Stomach (tissue), 9 donors: Measurements from ENCODE around the gene C19orf12. TPM values are rescaled to one million over a fixed set of nuclear protein-coding genes. Genes with fewer than 3 reads are reported as not detected.
A peak's percentile ranks its signal among the peaks of the same experiment; 100 is the strongest.

Experiments
- DNase-seq, 2 donors: peaks; one replicate each; pipeline versions ENCODE4 v3.0.0 to v3.0.0-alpha.2; 2013 to 2019
- H3K27ac ChIP-seq, 5 donors: fragments of 200-600 bp in 4 of 5; sonication (generic) in 4 of 5; one replicate each; pipeline ENCODE4 v1.5.1; 2013 to 2019; ENCODE audit warnings: mild to moderate bottlenecking in 1 of 5, moderate library complexity in 1 of 5
- H3K27me3 ChIP-seq, 3 donors: fragments of 200-600 bp; sonication (generic); one replicate each; pipeline ENCODE4 v1.5.1; 2017 to 2019; ENCODE audit warnings: mixed run types in 1 of 3
- H3K36me3 ChIP-seq, 4 donors: fragments of 200-600 bp; sonication (generic); 1 replicate in 3 of 4; 2 replicates in 1 of 4; pipeline ENCODE4 v1.5.1; 2016 to 2019
- H3K4me1 ChIP-seq, 4 donors: fragments of 200-600 bp; sonication (generic); one replicate each; pipeline ENCODE4 v1.5.1; 2016 to 2019
- H3K4me3 ChIP-seq, 4 donors: fragments of 200-600 bp; sonication (generic) in 3 of 4; one replicate each; pipeline ENCODE4 v1.5.1; 2016 to 2019; ENCODE audit warnings: mild to moderate bottlenecking in 1 of 4
- H3K9me3 ChIP-seq, 4 donors: fragments of 200-600 bp; sonication (generic); one replicate each; pipeline ENCODE4 v1.5.1; 2016 to 2019
- EP300 ChIP-seq: sonication (generic); formaldehyde crosslinking; IDR thresholded peaks from one replicate; pipeline ENCODE4 v1.6.1; 2017; ENCODE audit warnings: antibody characterized with exemption
- POLR2A ChIP-seq, 4 donors: fragments of 450-650 bp; IDR thresholded peaks; one replicate each; pipeline ENCODE4 v1.6.1; 2016; ENCODE audit warnings: antibody characterized with exemption in 4 of 4, control low read depth in 2 of 4, mild to moderate bottlenecking in 1 of 4, moderate library complexity in 1 of 4
- POLR2AphosphoS5 ChIP-seq, 3 donors: sonication (generic); formaldehyde crosslinking; IDR thresholded peaks; one replicate each; pipeline ENCODE4 v1.6.1; 2016; ENCODE audit warnings: antibody characterized with exemption in 3 of 3
- WGBS, 5 donors: extraction: QIAGEN DNeasy Blood & Tissue Kit in 3 of 5; methylation state at CpG; one replicate each; pipeline versions ENCODE4 v1.1.5 to v1.1.7; 2013 to 2018; 5-methylcytosine and 5-hydroxymethylcytosine counted together
- intact Hi-C: fragments of 100-400 bp; cut with DNase I; formaldehyde crosslinking; loops from one replicate; pipeline ENCODE4 v1.15.1; 2023; ENCODE audit warnings: low total_unique reads
- polyA plus RNA-seq, 3 donors: library from polyadenylated mRNA; stranded (reverse); fragments of 200-250 nt; gene quantifications; one replicate each; pipeline ENCODE4 v1.2.3, GENCODE V29; 2013
- total RNA-seq, 5 donors: library from RNA; depleted of rRNA; stranded (reverse); fragments of >200 nt; gene quantifications; one replicate each; pipeline versions ENCODE4 v1.1.0 to v1.2.3, GENCODE V29; 2014 to 2016
- TF ChIP-seq, protein P1 (sequence below), 7 experiments: fragments of 450-650 bp in 4 of 7; fragments of 200-600 bp in 3 of 7; sonication (generic) in 3 of 7; IDR thresholded peaks; one replicate each; pipeline ENCODE4 v1.5.1; 2016 to 2019; ENCODE audit warnings: antibody characterized with exemption in 7 of 7, control low read depth in 2 of 7, mild to moderate bottlenecking in 1 of 7
- donor health status: healthy with polysubstance abuse.
- donor health status: Bipolar disorder and iron deficiency.
- donor health status: healthy.

Gene C19orf12
- total and polyA plus RNA-seq, 8 donors: 4.6 to 67.2 (median 14.8) TPM

DNA sequence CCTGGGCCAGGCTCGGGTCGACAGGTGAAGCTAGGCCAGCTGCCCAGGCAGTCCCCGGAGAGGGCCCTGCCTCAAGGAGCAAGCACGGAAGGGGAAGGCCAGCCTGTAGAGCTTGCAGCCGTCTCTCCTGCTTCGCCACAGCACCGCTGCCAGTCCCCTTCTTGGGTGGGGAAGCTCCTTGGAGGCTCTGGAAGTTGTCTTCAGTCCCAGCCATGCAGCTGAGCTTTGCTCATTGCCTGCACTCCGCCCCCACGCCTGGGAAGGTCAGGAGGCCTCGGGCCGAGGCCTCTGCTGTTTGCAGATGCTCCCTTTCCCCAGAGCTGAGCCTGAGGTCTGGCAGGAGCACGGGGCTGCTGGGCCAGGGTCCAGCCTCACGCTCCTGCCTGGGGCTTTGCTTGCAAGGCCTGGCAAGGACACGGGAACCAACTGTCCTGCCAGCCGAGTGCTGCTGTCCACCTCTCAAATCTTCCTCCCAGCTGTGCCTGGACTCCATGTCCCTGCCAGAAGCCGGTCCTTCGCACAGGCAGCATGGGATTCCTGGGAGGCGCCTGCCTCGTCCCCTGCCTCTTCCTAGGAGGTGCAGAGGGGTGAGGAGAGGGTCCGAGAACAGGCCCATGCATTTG, 36.5 kb downstream of the C19orf12 start:
- Histone ChIP-seq H3K27ac (peak overlapping the region in 3 of 5 donors; percentile 33 to 75 (median 46)), H3K27me3 (no peaks in the 10 kb centered on the region), H3K4me3 (no peak overlapping the region), H3K36me3 (peaks cover 30 to 49% (median 37%) of the 10 kb centered on the region in 4 donors), H3K9me3 (no peaks in the 10 kb centered on the region), H3K4me1 (peaks cover 59 to 80% (median 73%) of the 10 kb centered on the region in 4 donors)
- peak in 1 of 2 donors; percentile 39 for DNase-seq
- WGBS, 5 donors: 66 to 82% (median 81%) methylated on average over 10 to 20 of the region's 20 CpGs
- intact Hi-C loops: no loop called here
- TF ChIP-seq, protein P1, sequence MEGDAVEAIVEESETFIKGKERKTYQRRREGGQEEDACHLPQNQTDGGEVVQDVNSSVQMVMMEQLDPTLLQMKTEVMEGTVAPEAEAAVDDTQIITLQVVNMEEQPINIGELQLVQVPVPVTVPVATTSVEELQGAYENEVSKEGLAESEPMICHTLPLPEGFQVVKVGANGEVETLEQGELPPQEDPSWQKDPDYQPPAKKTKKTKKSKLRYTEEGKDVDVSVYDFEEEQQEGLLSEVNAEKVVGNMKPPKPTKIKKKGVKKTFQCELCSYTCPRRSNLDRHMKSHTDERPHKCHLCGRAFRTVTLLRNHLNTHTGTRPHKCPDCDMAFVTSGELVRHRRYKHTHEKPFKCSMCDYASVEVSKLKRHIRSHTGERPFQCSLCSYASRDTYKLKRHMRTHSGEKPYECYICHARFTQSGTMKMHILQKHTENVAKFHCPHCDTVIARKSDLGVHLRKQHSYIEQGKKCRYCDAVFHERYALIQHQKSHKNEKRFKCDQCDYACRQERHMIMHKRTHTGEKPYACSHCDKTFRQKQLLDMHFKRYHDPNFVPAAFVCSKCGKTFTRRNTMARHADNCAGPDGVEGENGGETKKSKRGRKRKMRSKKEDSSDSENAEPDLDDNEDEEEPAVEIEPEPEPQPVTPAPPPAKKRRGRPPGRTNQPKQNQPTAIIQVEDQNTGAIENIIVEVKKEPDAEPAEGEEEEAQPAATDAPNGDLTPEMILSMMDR (IDR thresholded peaks at IDR 0.05): no peak
- peak in 2 of 3 donors; percentile 6 to 56 for TF ChIP-seq POLR2AphosphoS5 (IDR thresholded peaks at IDR 0.05)
- peak; percentile 75 for TF ChIP-seq EP300
- TF ChIP-seq POLR2A (IDR thresholded peaks at IDR 0.05): no peak

GRCh38 chr19:29677001-29677817, 37.9 kb downstream of the C19orf12 start:
- WGBS, 5 donors: 76 to 88% (median 80%) methylated on average over 12 to 23 of the region's 23 CpGs
- Histone ChIP-seq H3K27me3 (no peaks in the 10 kb centered on the region), H3K4me1 (peaks cover 59 to 90% (median 78%) of the 10 kb centered on the region in 4 donors), H3K9me3 (no peaks in the 10 kb centered on the region), H3K4me3 (no peak overlapping the region), H3K27ac (peak overlapping the region in 4 of 5 donors; percentile 12 to 75 (median 24)), H3K36me3 (peaks cover 30 to 50% (median 38%) of the 10 kb centered on the region in 4 donors)
- intact Hi-C loops: no loop called here
- DNase-seq: no peak
- TF ChIP-seq POLR2AphosphoS5 (IDR thresholded peaks at IDR 0.05): no peak
- TF ChIP-seq EP300: no peak
- TF ChIP-seq, protein P1 (IDR thresholded peaks at IDR 0.05): no peak
- TF ChIP-seq POLR2A (IDR thresholded peaks at IDR 0.05): no peak

GRCh38 chr19:29676586-29676985, 38.5 kb downstream of the C19orf12 start:
- DNase-seq: peak in 1 of 2 donors; percentile 70
- H3K27me3 ChIP-seq: no peaks in the 10 kb centered on the region
- TF ChIP-seq POLR2AphosphoS5 (IDR thresholded peaks at IDR 0.05) (peak in 1 of 3 donors; percentile 4), EP300 (no peak), POLR2A (IDR thresholded peaks at IDR 0.05) (no peak)
- TF ChIP-seq, protein P1 (IDR thresholded peaks at IDR 0.05): no peak
- WGBS, 5 donors: 28 to 45% (median 40%) methylated on average over 8 of the region's 8 CpGs; no CpG with 5 or more reads in 1 of the 5 donors
- no peak overlapping the region for H3K4me3 ChIP-seq
- H3K9me3 ChIP-seq: no peaks in the 10 kb centered on the region
- intact Hi-C loops: no loop called here
- peaks cover 57 to 90% (median 78%) of the 10 kb centered on the region in 4 donors for H3K4me1 ChIP-seq
- peak overlapping the region in 4 of 5 donors; percentile 10 to 75 (median 24) for H3K27ac ChIP-seq
- peaks cover 30 to 50% (median 38%) of the 10 kb centered on the region in 4 donors for H3K36me3 ChIP-seq

DNA sequence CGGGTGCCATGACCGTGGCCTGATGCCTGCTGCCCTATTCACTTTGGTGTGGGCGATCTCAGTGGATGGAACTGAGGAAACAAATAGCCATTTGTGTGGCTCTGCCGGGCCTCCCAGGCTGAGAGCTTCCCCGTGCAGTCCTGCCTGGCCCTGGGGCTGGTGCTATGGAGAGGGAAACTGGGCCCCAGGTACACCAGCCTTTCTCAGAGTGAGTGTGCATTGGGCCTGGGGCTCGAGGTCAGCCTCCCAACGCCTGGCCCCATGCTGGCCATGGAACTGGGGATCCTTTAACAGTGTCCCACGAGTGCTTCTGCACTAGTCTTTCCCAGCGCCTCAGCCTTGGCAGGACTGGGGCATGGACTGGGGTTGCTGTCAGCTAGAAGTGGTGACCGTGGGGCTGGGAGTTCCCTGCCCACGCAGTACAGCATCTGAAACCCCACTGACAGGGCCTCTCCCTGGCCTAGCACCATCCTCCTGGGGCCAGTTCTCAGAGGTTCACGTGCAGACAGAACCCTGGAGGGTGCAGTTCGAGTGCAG, 39.3 kb downstream of the C19orf12 start:
- Histone ChIP-seq H3K36me3 (peaks cover 30 to 50% (median 38%) of the 10 kb centered on the region in 4 donors), H3K27me3 (no peaks in the 10 kb centered on the region), H3K27ac (peak overlapping the region in 2 of 5 donors; percentile 16 to 75), H3K4me3 (no peak overlapping the region), H3K9me3 (no peaks in the 10 kb centered on the region), H3K4me1 (peaks cover 55 to 90% (median 76%) of the 10 kb centered on the region in 4 donors)
- intact Hi-C loops: no loop called here
- TF ChIP-seq POLR2A (IDR thresholded peaks at IDR 0.05) (no peak), POLR2AphosphoS5 (IDR thresholded peaks at IDR 0.05) (no peak), EP300 (no peak)
- TF ChIP-seq, protein P1 (IDR thresholded peaks at IDR 0.05): no peak
- no peak for DNase-seq
- WGBS, 5 donors: 86 to 90% (median 89%) methylated on average over 9 to 13 of the region's 13 CpGs
